Measurements from ENCODE around the gene ZNF792.
A peak's percentile ranks its signal among the peaks of the same experiment; 100 is the strongest.
"Not testable (repeated sequence)": the region's sequence is repeated elsewhere in the genome, so short reads cannot be mapped to it uniquely, and the experiment has no call there.

ZNF792 gene

GRCh38 chr19:34920090-34920786 lies 43.8 kb downstream of the ZNF792 start:
- peak; percentile 59 for DNase-seq

GRCh38 chr19:34918190-34918589 lies 45.8 kb downstream of the ZNF792 start:
- DNase-seq = no peak

- DNase-seq = not testable (repeated sequence)
These were observed 46.9 kb downstream of the ZNF792 start for GRCh38 chr19:34917144-34917543.

DNA sequence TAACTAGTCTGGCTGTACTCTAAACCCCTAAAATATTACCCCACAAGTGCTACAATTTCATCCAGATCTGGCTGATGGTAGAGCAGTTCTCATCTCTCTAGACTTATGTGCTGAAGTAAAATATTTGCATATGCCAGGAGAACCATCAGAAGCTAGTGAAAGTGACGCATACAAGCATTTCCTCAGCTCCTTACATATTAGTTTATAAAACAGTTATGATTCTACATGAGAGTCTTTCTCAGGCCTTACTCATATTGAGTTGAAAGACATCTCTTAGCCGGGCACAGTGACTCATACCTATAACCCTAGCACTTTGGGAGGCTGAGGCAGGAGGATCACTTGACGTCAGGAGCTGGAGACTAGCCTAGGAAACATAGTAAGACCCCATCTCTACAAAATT lies 53.3 kb downstream of the ZNF792 start:
- DNase-seq = no peak

Data from NCI-H82 (cell line).